Liver (tissue), 9 donors: ENCODE measurements around the gene NKX1-1. TPM values are rescaled to one million over a fixed set of nuclear protein-coding genes. Genes with fewer than 3 reads are reported as not detected.

Experiments used
- DNase-seq: peaks from one replicate; pipeline ENCODE4 v3.0.0-alpha.2; 2017; ENCODE audit warnings: low spot score
- H3K27ac ChIP-seq, 2 donors: one replicate each; pipeline ENCODE4 v1.7.0; 2013; ENCODE audit warnings: inconsistent platforms in 2 of 2, low read length in 2 of 2, control low read depth in 1 of 2, low read depth in 1 of 2, mild to moderate bottlenecking in 1 of 2
- H3K27me3 ChIP-seq, 4 donors: one replicate each; pipeline versions ENCODE4 v1.6.1 to v1.7.0; 2013; ENCODE audit warnings: low read length in 3 of 4, inconsistent platforms in 1 of 4, mild to moderate bottlenecking in 1 of 4, moderate library complexity in 1 of 4; ENCODE audit not compliant: control insufficient read depth in 4 of 4, insufficient read depth in 4 of 4
- H3K36me3 ChIP-seq, 4 donors: one replicate each; pipeline versions ENCODE4 v1.6.1 to v1.7.0; 2013; ENCODE audit warnings: low read length in 3 of 4, mild to moderate bottlenecking in 3 of 4, low read depth in 1 of 4, moderate library complexity in 1 of 4; ENCODE audit not compliant: control insufficient read depth in 4 of 4, insufficient read depth in 3 of 4
- H3K4me1 ChIP-seq, 4 donors: one replicate each; pipeline versions ENCODE4 v1.6.1 to v1.7.0; 2013; ENCODE audit warnings: low read length in 3 of 4, mild to moderate bottlenecking in 3 of 4, moderate library complexity in 1 of 4; ENCODE audit not compliant: control insufficient read depth in 4 of 4, insufficient read depth in 4 of 4
- H3K4me3 ChIP-seq, 3 donors: one replicate each; pipeline versions ENCODE4 v1.6.1 to v1.7.0; 2013; ENCODE audit warnings: low read length in 3 of 3, control low read depth in 1 of 3, low read depth in 1 of 3, mild to moderate bottlenecking in 1 of 3
- H3K9ac ChIP-seq, 2 donors: one replicate each; pipeline ENCODE4 v1.7.0; 2013; ENCODE audit warnings: low read length in 2 of 2, mild to moderate bottlenecking in 2 of 2, moderate library complexity in 2 of 2, control low read depth in 1 of 2, low read depth in 1 of 2
- H3K9me3 ChIP-seq, 4 donors: one replicate each; pipeline versions ENCODE4 v1.6.1 to v1.7.0; 2013; ENCODE audit warnings: low read length in 3 of 4; ENCODE audit not compliant: control insufficient read depth in 4 of 4
- EGR1 ChIP-seq, 2 donors: IDR thresholded peaks; 2 replicates each; pipeline ENCODE4 v1.6.1; 2016 to 2018; ENCODE audit warnings: antibody characterized with exemption in 2 of 2, low read depth in 2 of 2
- FOXA1 ChIP-seq: IDR thresholded peaks from 2 replicates; pipeline ENCODE4 v1.6.1; 2016; ENCODE audit warnings: antibody characterized with exemption
- FOXA2 ChIP-seq: IDR thresholded peaks from 2 replicates; pipeline ENCODE4 v1.6.1; 2016; ENCODE audit warnings: antibody characterized with exemption
- HNF4A ChIP-seq, 2 donors: conservative IDR thresholded peaks; 2 replicates each; pipeline ENCODE4 v1.6.1; 2016; ENCODE audit warnings: antibody characterized with exemption in 2 of 2, mild to moderate bottlenecking in 2 of 2
- MAX ChIP-seq: IDR thresholded peaks from 2 replicates; pipeline ENCODE4 v1.6.1; 2016; ENCODE audit warnings: antibody characterized with exemption
- NR2F2 ChIP-seq: IDR thresholded peaks from 2 replicates; pipeline ENCODE4 v1.6.1; 2016; ENCODE audit warnings: antibody characterized with exemption
- REST ChIP-seq: IDR thresholded peaks from 2 replicates; pipeline ENCODE4 v1.6.1; 2016; ENCODE audit warnings: antibody characterized with exemption, mild to moderate bottlenecking
- RXRA ChIP-seq, 2 donors: IDR thresholded peaks; 2 replicates each; pipeline ENCODE4 v1.6.1; 2017 to 2018; ENCODE audit warnings: antibody characterized with exemption in 2 of 2, mild to moderate bottlenecking in 1 of 2
- YY1 ChIP-seq: IDR thresholded peaks from 2 replicates; pipeline ENCODE4 v1.6.1; 2016; ENCODE audit warnings: antibody characterized with exemption, mild to moderate bottlenecking
- ZBTB33 ChIP-seq: IDR thresholded peaks from 2 replicates; pipeline ENCODE4 v1.6.1; 2016; ENCODE audit warnings: antibody characterized with exemption
- WGBS: extraction: QIAGEN DNeasy Blood & Tissue Kit; methylation state at CpG from one replicate; pipeline ENCODE4 v1.1.7; 2013; 5-methylcytosine and 5-hydroxymethylcytosine counted together
- polyA plus RNA-seq, 2 donors: library from polyadenylated mRNA; stranded (reverse) in 1 of 2; unstranded in 1 of 2; fragments of 200-250 nt in 1 of 2; fragments of >200 nt in 1 of 2; fragmentation: Nextera tagmentation in 1 of 2; extraction: Ambion mirVana in 1 of 2; gene quantifications; one replicate each; pipeline versions ENCODE4 v1.2.1 to v1.2.3, GENCODE V29; 2013 to 2015
- total RNA-seq, 2 donors: library from RNA; depleted of rRNA; stranded (reverse); fragments of >200 nt; gene quantifications; one replicate each; pipeline ENCODE4 v1.2.3, GENCODE V29; 2014
- TF ChIP-seq, protein P1 (sequence below): fragments of 150-350 bp; IDR thresholded peaks from 2 replicates; pipeline ENCODE4 v1.5.1; 2017; ENCODE audit warnings: improper control_type of control experiment, low read depth, low read length; ENCODE audit not compliant: missing input control
- TF ChIP-seq, protein P2 (sequence below): IDR thresholded peaks from 2 replicates; pipeline ENCODE4 v1.6.1; 2016; ENCODE audit warnings: antibody characterized with exemption
- donor health status: healthy.
- donor health status: healthy.
- donor health status: healthy.
- donor health status: healthy.
- donor health status: healthy.

The NKX1-1 gene
- total and polyA plus RNA-seq, 4 donors = not detected

GRCh38 chr4:1409491-1410425 is 3.5 kb upstream of the NKX1-1 start:
- no peak overlapping the region for H3K4me3 ChIP-seq
- 41% methylated on average over 27 of the region's 27 CpGs for WGBS
- no peak overlapping the region for H3K27ac ChIP-seq
- H3K9me3 ChIP-seq = no peaks in the 10 kb centered on the region
- H3K36me3 ChIP-seq = no peaks in the 10 kb centered on the region
- H3K9ac ChIP-seq = no peak overlapping the region
- peaks cover 0 to 15% (median 0%) of the 10 kb centered on the region in 4 donors for H3K4me1 ChIP-seq
- peaks cover 4 to 42% (median 9%) of the 10 kb centered on the region in 4 donors for H3K27me3 ChIP-seq
- TF ChIP-seq, protein P1, sequence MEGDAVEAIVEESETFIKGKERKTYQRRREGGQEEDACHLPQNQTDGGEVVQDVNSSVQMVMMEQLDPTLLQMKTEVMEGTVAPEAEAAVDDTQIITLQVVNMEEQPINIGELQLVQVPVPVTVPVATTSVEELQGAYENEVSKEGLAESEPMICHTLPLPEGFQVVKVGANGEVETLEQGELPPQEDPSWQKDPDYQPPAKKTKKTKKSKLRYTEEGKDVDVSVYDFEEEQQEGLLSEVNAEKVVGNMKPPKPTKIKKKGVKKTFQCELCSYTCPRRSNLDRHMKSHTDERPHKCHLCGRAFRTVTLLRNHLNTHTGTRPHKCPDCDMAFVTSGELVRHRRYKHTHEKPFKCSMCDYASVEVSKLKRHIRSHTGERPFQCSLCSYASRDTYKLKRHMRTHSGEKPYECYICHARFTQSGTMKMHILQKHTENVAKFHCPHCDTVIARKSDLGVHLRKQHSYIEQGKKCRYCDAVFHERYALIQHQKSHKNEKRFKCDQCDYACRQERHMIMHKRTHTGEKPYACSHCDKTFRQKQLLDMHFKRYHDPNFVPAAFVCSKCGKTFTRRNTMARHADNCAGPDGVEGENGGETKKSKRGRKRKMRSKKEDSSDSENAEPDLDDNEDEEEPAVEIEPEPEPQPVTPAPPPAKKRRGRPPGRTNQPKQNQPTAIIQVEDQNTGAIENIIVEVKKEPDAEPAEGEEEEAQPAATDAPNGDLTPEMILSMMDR = no peak
- TF ChIP-seq FOXA1 (no peak), YY1 (no peak)
- DNase-seq = no peak

DNA sequence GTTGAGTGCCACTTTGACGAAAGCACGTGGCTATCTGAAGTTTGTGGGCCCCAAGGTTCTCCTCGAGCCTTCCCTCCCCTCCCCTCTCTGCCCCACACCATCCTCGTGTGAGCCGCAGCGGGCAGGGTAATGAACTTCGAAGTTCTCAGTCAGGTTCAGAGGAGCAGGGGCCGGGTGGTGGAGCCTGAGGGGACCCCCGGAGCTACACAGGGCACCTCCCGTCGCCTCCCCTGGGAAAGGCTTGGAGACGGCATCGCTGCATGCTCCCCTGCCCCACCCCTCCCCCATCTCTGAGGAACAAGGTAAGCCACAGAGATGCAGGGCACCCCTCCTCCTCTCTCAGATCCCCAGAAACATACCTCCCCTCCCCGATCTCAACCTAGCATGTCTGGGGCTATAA is 2.8 kb upstream of the NKX1-1 start:
- DNase-seq = no peak
- H3K27ac ChIP-seq = no peak overlapping the region
- no peaks in the 10 kb centered on the region for H3K36me3 ChIP-seq
- H3K4me3 ChIP-seq = no peak overlapping the region
- H3K9ac ChIP-seq = no peak overlapping the region
- peaks cover 0 to 15% (median under 1%) of the 10 kb centered on the region in 4 donors for H3K4me1 ChIP-seq
- 32% methylated on average over 14 of the region's 14 CpGs for WGBS
- no peaks in the 10 kb centered on the region for H3K9me3 ChIP-seq
- TF ChIP-seq ZBTB33 = no peak
- no peak for TF ChIP-seq FOXA2
- peaks cover 5 to 48% (median 10%) of the 10 kb centered on the region in 4 donors for H3K27me3 ChIP-seq

- Histone ChIP-seq H3K27ac (no peak overlapping the region), H3K9ac (no peak overlapping the region), H3K4me3 (no peak overlapping the region), H3K36me3 (no peaks in the 10 kb centered on the region), H3K4me1 (peaks cover 0 to 21% (median 2%) of the 10 kb centered on the region in 4 donors), H3K27me3 (peaks cover 6 to 51% (median 10%) of the 10 kb centered on the region in 4 donors), H3K9me3 (no peaks in the 10 kb centered on the region)
- WGBS = 14% methylated on average over 22 of the region's 22 CpGs
- DNase-seq = no peak
- TF ChIP-seq REST = no peak
- no peak for TF ChIP-seq EGR1 (IDR thresholded peaks at IDR 0.05; ENCODE audit: low read depth in 2 of 2)
- no peak for TF ChIP-seq FOXA2
- TF ChIP-seq YY1 = no peak
- TF ChIP-seq, protein P1 = no peak
- TF ChIP-seq, protein P2, sequence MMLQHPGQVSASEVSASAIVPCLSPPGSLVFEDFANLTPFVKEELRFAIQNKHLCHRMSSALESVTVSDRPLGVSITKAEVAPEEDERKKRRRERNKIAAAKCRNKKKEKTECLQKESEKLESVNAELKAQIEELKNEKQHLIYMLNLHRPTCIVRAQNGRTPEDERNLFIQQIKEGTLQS = no peak
- TF ChIP-seq MAX = no peak
- TF ChIP-seq HNF4A (conservative IDR thresholded peaks at IDR 0.05) = no peak
- TF ChIP-seq ZBTB33 = no peak
- TF ChIP-seq FOXA1 = no peak
- TF ChIP-seq NR2F2 = no peak
- TF ChIP-seq RXRA (IDR thresholded peaks at IDR 0.05) = no peak
Measured at GRCh38 chr4:1408418-1408817, 2.2 kb upstream of the NKX1-1 start.
